GM23338 (cell line): ENCODE measurements around the gene TMEM208. TPM values are rescaled to one million over a fixed set of nuclear protein-coding genes. Genes with fewer than 3 reads are reported as not detected.

Source experiments
- ATAC-seq: fragments of 200-7000 bp; cut with Tn5 transposase; 3 replicates; pipeline ENCODE4 v1.9.1; 2020
- DNase-seq: peaks from one replicate; pipeline ENCODE4 v3.0.0-alpha.2; 2015; ENCODE audit warnings: low spot score
- H2AFZ ChIP-seq: fragments of 200-600 bp; sonication (generic); 2 replicates; pipeline ENCODE4 v1.8.0; 2016; ENCODE audit warnings: antibody characterized with exemption, mild to moderate bottlenecking, moderate library complexity
- H3F3A ChIP-seq: fragments of 200-600 bp; sonication (generic); replicated peaks from 2 replicates; pipeline ENCODE4 v1.8.0; 2017; ENCODE audit warnings: antibody characterized with exemption, mixed run types, low read depth
- H3K27ac ChIP-seq: fragments of 200-600 bp; sonication (generic); 2 replicates; pipeline ENCODE4 v1.6.1; 2016; ENCODE audit warnings: low read depth
- H3K27me3 ChIP-seq: fragments of 200-600 bp; sonication (generic); 2 replicates; pipeline ENCODE4 v1.8.0; 2016; ENCODE audit warnings: mild to moderate bottlenecking, mixed run types, moderate library complexity; ENCODE audit not compliant: insufficient read depth
- H3K36me3 ChIP-seq: fragments of 200-600 bp; sonication (generic); 2 replicates; pipeline ENCODE4 v1.8.0; 2016; ENCODE audit warnings: mild to moderate bottlenecking; ENCODE audit not compliant: insufficient read depth
- H3K4me1 ChIP-seq: fragments of 200-600 bp; sonication (generic); 2 replicates; pipeline ENCODE4 v1.8.0; 2016; ENCODE audit warnings: mild to moderate bottlenecking, moderate library complexity; ENCODE audit not compliant: insufficient read depth
- H3K4me2 ChIP-seq: fragments of 200-600 bp; sonication (generic); 2 replicates; pipeline ENCODE4 v1.7.1; 2017; ENCODE audit warnings: mixed run types
- H3K4me3 ChIP-seq: fragments of 200-600 bp; sonication (generic); 2 replicates; pipeline ENCODE4 v1.6.1; 2016; ENCODE audit warnings: mixed run types
- H3K79me2 ChIP-seq: fragments of 200-600 bp; sonication (generic); replicated peaks from 2 replicates; pipeline ENCODE4 v1.8.0; 2017; ENCODE audit warnings: mild to moderate bottlenecking; ENCODE audit not compliant: insufficient read depth
- H3K9me2 ChIP-seq: fragments of 200-600 bp; sonication (generic); 2 replicates; pipeline ENCODE4 v1.8.0; 2017; ENCODE audit not compliant: insufficient read depth
- H4K20me1 ChIP-seq: fragments of 200-600 bp; sonication (generic); replicated peaks from 2 replicates; pipeline ENCODE4 v1.8.0; 2017; ENCODE audit warnings: mild to moderate bottlenecking; ENCODE audit not compliant: insufficient read depth
- H3K27ac Mint-ChIP-seq: 2 replicates; pipeline ENCODE4 v1.8.0; 2020; ENCODE audit warnings: inconsistent platforms, mild to moderate bottlenecking, moderate library complexity, mixed read lengths
- H3K27me3 Mint-ChIP-seq: 3 replicates; pipeline ENCODE4 v1.8.0; 2022; ENCODE audit warnings: low read depth, mild to moderate bottlenecking, moderate library complexity, mixed read lengths, inconsistent platforms; ENCODE audit not compliant: insufficient read depth, poor library complexity
- H3K36me3 Mint-ChIP-seq: 3 replicates; pipeline ENCODE4 v1.8.0; 2021; ENCODE audit warnings: low read depth, mild to moderate bottlenecking, inconsistent platforms, moderate library complexity, mixed read lengths
- H3K4me1 Mint-ChIP-seq: 3 replicates; pipeline ENCODE4 v1.8.0; 2020; ENCODE audit warnings: mild to moderate bottlenecking, inconsistent platforms, mixed read lengths
- H3K4me3 Mint-ChIP-seq: 3 replicates; pipeline ENCODE4 v1.8.0; 2021; ENCODE audit warnings: moderate library complexity, mild to moderate bottlenecking, inconsistent platforms, mixed read lengths
- H3K9me3 Mint-ChIP-seq: 3 replicates; pipeline ENCODE4 v1.8.0; 2020; ENCODE audit warnings: moderate library complexity, mild to moderate bottlenecking, inconsistent platforms, mixed read lengths
- REST ChIP-seq: IDR thresholded peaks from one replicate; pipeline ENCODE4 v1.6.1; 2018; ENCODE audit warnings: antibody characterized with exemption; ENCODE audit not compliant: unreplicated experiment
- ZNF331 ChIP-seq: fragments of 250-450 bp; sonication (Bioruptor Pico); IDR thresholded peaks from 2 replicates; pipeline ENCODE4 v1.5.0; 2020; ENCODE audit warnings: low read depth, mild to moderate bottlenecking, moderate library complexity
- polyA plus RNA-seq: library from polyadenylated mRNA; unstranded; fragments of >200 nt; fragmentation: Nextera tagmentation; extraction: Ambion mirVana; gene quantifications from 2 replicates; pipeline ENCODE4 v1.2.1, GENCODE V29; 2016
- total RNA-seq: library from RNA; depleted of rRNA; stranded (reverse); fragments of >200 nt; shearing (Covaris generic); gene quantifications from 2 replicates; pipeline ENCODE4 v1.2.3, GENCODE V29; 2014

The TMEM208 gene
- total and polyA plus RNA-seq, 2 experiments from 2014 or later = 23.2 to 82.3 TPM

DNA sequence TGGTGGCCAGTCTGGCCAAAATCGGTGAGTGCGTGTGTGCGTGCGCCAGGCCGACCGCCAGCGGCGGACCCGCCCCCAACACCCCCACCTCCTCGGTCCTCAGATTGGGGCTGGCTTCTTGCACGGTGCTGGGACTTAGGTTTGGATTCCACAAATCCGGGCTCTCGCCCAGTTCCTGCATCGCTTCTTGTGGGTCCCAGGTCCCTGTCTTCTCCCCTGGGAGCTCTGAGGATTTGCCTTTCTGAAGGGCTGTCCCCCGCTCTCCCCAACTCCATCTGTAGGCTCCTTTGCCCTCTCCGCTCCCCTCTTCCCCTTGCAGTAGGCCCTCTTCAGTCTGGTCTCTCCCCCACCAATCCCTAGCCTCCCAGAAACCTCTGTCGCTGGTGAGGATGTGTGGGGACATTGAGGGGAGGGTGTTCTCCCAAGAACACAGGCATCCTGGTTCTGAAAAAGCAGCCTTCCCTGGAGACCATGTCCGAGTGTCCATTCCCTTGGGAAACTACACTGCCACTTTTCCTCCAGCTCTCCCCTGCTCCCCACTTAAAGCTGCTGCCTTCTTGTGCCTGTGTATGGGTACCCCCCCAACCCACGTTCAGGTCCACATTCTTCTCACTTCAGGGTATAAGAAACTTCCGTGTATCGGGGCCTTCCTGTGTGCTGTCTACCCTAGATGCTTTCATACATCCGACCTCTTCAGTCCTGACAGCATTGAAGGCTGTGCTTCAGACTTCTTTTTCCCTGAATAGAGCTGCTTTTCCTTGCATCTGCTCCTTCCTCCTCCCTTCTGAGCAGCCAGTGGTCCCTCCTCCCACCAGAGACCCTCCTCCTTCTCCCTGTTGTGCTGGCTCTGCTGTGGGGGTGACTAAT lies 22.5 kb downstream of the TMEM208 start:
- Histone ChIP-seq H3K27me3 (peaks cover 34% of the 10 kb centered on the region), H3F3A (peaks cover 18% of the 10 kb centered on the region), H3K4me2 (peak overlapping the region; percentile 94), H3K36me3 (no peaks in the 10 kb centered on the region; the same call in 1 of the 2 replicates), H3K79me2 (peaks cover 12% of the 10 kb centered on the region), H4K20me1 (no peaks in the 10 kb centered on the region; the same call in none of the 2 replicates), H3K4me3 (peak overlapping the region; percentile 89), H3K4me1 (peaks cover 23% of the 10 kb centered on the region), H3K9me2 (no peaks in the 10 kb centered on the region), H3K27ac (no peak overlapping the region), H2AFZ (peak overlapping the region; percentile 84; the same call in 1 of the 2 replicates)
- ATAC-seq (no peak; the same call in 2 of the 3 replicates), DNase-seq (peak; percentile 59)
- TF ChIP-seq REST = no peak
- Mint-ChIP-seq H3K4me3 (peak overlapping the region; percentile 81), H3K9me3 (no peaks in the 10 kb centered on the region), H3K27me3 (peaks cover 27% of the 10 kb centered on the region), H3K36me3 (peaks cover 5% of the 10 kb centered on the region; the same call in 2 of the 3 replicates), H3K27ac (no peak overlapping the region), H3K4me1 (peaks cover 34% of the 10 kb centered on the region)

GRCh38 chr16:67250045-67250327 lies 23.1 kb downstream of the TMEM208 start:
- Mint-ChIP-seq H3K36me3 (peaks cover 3% of the 10 kb centered on the region; the same call in 2 of the 3 replicates), H3K9me3 (no peaks in the 10 kb centered on the region), H3K27ac (no peak overlapping the region), H3K4me1 (peaks cover 29% of the 10 kb centered on the region), H3K4me3 (peak overlapping the region; percentile 81), H3K27me3 (peaks cover 27% of the 10 kb centered on the region)
- H3K4me3 ChIP-seq = peak overlapping the region; percentile 89; the same call in 1 of the 2 replicates
- no peaks in the 10 kb centered on the region; the same call in none of the 2 replicates for H4K20me1 ChIP-seq
- DNase-seq = no peak
- H3K27me3 ChIP-seq = peaks cover 34% of the 10 kb centered on the region
- H2AFZ ChIP-seq = no peak overlapping the region
- TF ChIP-seq ZNF331 (CRISPR knock-in tag) (no peak), REST (no peak)
- H3K36me3 ChIP-seq = no peaks in the 10 kb centered on the region; the same call in 1 of the 2 replicates
- H3K4me1 ChIP-seq = peaks cover 20% of the 10 kb centered on the region
- peak overlapping the region; percentile 94 for H3K4me2 ChIP-seq
- ATAC-seq = no peak
- H3K79me2 ChIP-seq = peaks cover 7% of the 10 kb centered on the region
- no peak overlapping the region for H3K27ac ChIP-seq
- H3K9me2 ChIP-seq = no peaks in the 10 kb centered on the region
- H3F3A ChIP-seq = peaks cover 18% of the 10 kb centered on the region
